Body of pancreas (tissue), 4 donors: ENCODE results near the gene TNXB. TPM values are rescaled to one million over a fixed set of nuclear protein-coding genes. Genes with fewer than 3 reads are reported as not detected.

Source experiments
- ATAC-seq: fragments of 150-250 bp; one replicate; pipeline ENCODE4 v1.9.1; 2016
- DNase-seq, 4 donors: peaks; one replicate each; pipeline ENCODE4 v3.0.0-alpha.2; 2019
- H3K27ac ChIP-seq, 4 donors: fragments of 200-600 bp; sonication (generic); 1 replicate in 3 of 4; 2 replicates in 1 of 4; pipeline versions ENCODE4 v1.5.1 to v1.6.1; 2016 to 2019; ENCODE audit warnings: mild to moderate bottlenecking in 1 of 4, mixed read lengths in 1 of 4, moderate library complexity in 1 of 4
- H3K27me3 ChIP-seq, 2 donors: fragments of 200-600 bp; sonication (generic); one replicate each; pipeline ENCODE4 v1.6.0; 2016; ENCODE audit warnings: mild to moderate bottlenecking in 1 of 2
- H3K36me3 ChIP-seq, 2 donors: fragments of 200-600 bp; sonication (generic); replicated peaks in 1 of 2; 2 replicates each; pipeline ENCODE4 v1.5.1; 2016; ENCODE audit warnings: low read depth in 2 of 2; ENCODE audit not compliant: insufficient read depth in 1 of 2
- H3K4me1 ChIP-seq: fragments of 200-600 bp; sonication (generic); one replicate; pipeline ENCODE4 v1.6.0; 2016
- H3K4me3 ChIP-seq, 2 donors: fragments of 200-600 bp; sonication (generic); 1 replicate in 1 of 2; 2 replicates in 1 of 2; pipeline ENCODE4 v1.5.1; 2016 to 2019
- H3K9me3 ChIP-seq, 3 donors: fragments of 200-600 bp; sonication (generic); 1 replicate in 2 of 3; 2 replicates in 1 of 3; pipeline ENCODE4 v1.5.1; 2016
- POLR2A ChIP-seq, 3 donors: fragments of 450-650 bp; IDR thresholded peaks; one replicate each; pipeline ENCODE4 v1.6.1; 2016; ENCODE audit warnings: antibody characterized with exemption in 3 of 3, mild to moderate bottlenecking in 2 of 3
- WGBS, 2 donors: methylation state at CpG; one replicate each; pipeline ENCODE4 v1.1.5; 2017; 5-methylcytosine and 5-hydroxymethylcytosine counted together
- intact Hi-C: fragments of 100-400 bp; cut with DNase I; formaldehyde crosslinking; loops from one replicate; pipeline ENCODE4 v1.15.1; 2023
- total RNA-seq, 2 donors: library from RNA; depleted of rRNA; stranded (reverse); fragments of >200 nt; gene quantifications; one replicate each; pipeline ENCODE4 v1.1.0, GENCODE V29; 2016
- TF ChIP-seq, protein P1 (sequence below), 7 experiments: fragments of 450-650 bp in 4 of 7; fragments of 200-600 bp in 3 of 7; sonication (generic) in 3 of 7; IDR thresholded peaks; one replicate each; pipeline ENCODE4 v1.5.1; 2016 to 2019; ENCODE audit warnings: antibody characterized with exemption in 7 of 7

The TNXB gene
- total RNA-seq, 2 donors from 2014 or later: 24.9 to 36.6 TPM

GRCh38 chr6:32153564-32154513 is 44.7 kb upstream of the TNXB start, which contains the start of gene PPT2:
Gene PPT2, plus strand, starts transcription at chr6:32154141. Its CDS starts 454 bp downstream, at chr6:32154595.
- intact Hi-C loops: no loop called here
- 2 to 3% methylated on average over 18 to 52 of the region's 52 CpGs for WGBS, 2 donors
- TF ChIP-seq POLR2A (IDR thresholded peaks at IDR 0.05): peak in 1 of 3 donors; percentile 16
- TF ChIP-seq, protein P1, sequence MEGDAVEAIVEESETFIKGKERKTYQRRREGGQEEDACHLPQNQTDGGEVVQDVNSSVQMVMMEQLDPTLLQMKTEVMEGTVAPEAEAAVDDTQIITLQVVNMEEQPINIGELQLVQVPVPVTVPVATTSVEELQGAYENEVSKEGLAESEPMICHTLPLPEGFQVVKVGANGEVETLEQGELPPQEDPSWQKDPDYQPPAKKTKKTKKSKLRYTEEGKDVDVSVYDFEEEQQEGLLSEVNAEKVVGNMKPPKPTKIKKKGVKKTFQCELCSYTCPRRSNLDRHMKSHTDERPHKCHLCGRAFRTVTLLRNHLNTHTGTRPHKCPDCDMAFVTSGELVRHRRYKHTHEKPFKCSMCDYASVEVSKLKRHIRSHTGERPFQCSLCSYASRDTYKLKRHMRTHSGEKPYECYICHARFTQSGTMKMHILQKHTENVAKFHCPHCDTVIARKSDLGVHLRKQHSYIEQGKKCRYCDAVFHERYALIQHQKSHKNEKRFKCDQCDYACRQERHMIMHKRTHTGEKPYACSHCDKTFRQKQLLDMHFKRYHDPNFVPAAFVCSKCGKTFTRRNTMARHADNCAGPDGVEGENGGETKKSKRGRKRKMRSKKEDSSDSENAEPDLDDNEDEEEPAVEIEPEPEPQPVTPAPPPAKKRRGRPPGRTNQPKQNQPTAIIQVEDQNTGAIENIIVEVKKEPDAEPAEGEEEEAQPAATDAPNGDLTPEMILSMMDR (IDR thresholded peaks at IDR 0.05): peak in 4 of 7 experiments; percentile 7 to 32 (median 28)
- Histone ChIP-seq H3K9me3 (no peaks in the 10 kb centered on the region), H3K4me1 (peaks cover 29% of the 10 kb centered on the region), H3K27ac (peak within 1 kb of the TSS; percentile 35 to 90 (median 77)), H3K4me3 (peak within 1 kb of the TSS; percentile 72), H3K36me3 (no peaks in the 10 kb centered on the region), H3K27me3 (peaks cover 0 to under 1% of the 10 kb centered on the region in 2 donors)
- DNase-seq (peak; percentile 77 to 90 (median 82)), ATAC-seq (peak; percentile 81)

DNA sequence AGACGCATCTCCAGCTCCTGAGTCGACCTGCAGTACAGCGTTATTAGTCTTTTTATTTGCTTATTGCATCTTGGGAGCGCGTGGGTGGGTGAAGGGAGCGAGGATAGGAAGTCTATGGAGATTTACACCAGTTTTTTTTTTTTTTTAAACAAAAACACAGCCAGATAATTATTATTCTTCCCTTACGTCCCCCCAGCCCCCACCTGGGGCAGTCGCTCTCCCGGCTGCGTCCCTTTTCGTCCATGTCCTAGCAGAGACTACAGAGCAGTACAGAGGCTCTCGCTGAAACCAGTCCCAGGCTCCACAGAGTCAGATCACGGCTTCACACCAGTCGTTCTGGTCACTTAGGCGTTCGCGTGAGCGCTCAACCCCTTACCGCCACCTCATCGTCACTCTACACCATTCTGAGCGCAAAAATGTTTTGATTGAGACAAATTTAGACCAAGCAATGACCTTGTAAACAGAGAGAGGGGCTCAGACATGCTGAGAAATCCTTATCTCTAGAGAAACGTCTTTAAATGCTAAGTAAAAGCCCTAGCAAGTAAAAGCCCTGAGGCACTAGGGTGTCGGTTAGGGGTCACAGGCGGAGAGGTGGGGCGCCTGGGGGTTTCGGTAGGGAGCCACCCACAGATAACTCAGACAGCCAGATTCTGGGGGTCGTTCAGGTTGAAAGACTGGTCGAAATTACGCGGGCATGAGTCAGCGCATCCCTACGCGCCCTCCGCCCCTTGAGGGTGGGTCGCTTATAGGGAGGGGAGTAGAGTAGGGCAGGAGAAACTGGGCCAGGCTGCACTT is 43.8 kb upstream of the TNXB start:
- Histone ChIP-seq H3K9me3 (no peaks in the 10 kb centered on the region), H3K4me3 (peak overlapping the region in 1 of 2 donors; percentile 72), H3K36me3 (no peaks in the 10 kb centered on the region), H3K4me1 (peaks cover 38% of the 10 kb centered on the region), H3K27ac (peak overlapping the region; percentile 35 to 90 (median 77)), H3K27me3 (peaks cover 0 to 8% of the 10 kb centered on the region in 2 donors)
- no peak for ATAC-seq
- 38 to 50% methylated on average over 35 of the region's 35 CpGs for WGBS, 2 donors
- intact Hi-C loops: no loop called here
- TF ChIP-seq, protein P1 (IDR thresholded peaks at IDR 0.05): no peak
- TF ChIP-seq POLR2A (IDR thresholded peaks at IDR 0.05): no peak
- no peak for DNase-seq

DNA sequence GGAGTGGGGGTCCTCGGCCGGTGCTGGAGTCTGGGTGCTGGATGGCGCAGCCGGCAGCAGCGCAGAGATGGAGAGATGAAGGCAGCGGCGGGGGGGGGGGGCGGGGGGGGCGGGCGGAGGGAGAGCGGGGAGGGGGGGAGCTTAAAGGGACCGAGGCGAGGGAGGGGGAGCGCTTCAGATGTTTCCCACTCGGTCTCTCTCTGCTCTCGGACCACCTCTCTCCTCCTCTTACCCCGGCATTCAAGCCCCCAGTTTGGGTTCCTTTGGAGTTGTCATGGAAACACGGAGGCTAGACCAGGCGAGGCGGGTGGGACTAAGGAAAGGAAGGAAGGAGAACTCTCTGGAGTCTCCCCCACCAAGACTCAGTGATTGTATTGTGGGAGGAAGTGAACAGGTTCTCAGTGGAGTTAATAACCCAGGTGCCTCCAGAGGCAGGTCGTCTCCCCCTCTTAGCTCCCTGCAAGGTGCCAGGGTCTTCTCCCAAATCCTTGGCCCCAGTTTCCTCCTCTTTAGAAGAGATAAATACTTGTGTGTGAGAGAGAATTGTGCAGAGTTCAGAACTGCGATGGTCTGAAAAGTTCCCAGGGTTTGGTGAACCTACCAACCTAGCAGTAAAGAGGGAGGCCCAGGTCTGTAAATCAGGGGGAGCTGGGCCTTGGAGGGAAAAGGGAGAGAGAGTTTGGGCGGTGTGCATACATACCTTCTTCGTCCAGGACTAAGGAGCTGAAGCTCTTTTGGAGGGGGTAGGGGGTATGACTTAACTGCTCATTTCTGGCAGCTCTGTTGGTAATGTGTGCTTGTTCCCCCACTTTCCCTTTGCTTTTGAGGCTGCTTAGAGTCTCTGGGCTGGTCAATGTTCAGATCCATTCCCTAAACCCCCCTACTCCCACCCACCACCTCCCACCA is 43.0 kb upstream of the TNXB start, which contains the start of gene PRRT1:
PRRT1 (minus strand) TSS at position 77 of the 906 bp plus-strand sequence. CDS start 112 bp downstream, outside the sequence.
- peak within 1 kb of the TSS in 2 of 4 donors; percentile 1 to 90 for H3K27ac ChIP-seq
- peaks cover 39% of the 10 kb centered on the region for H3K4me1 ChIP-seq
- no peaks in the 10 kb centered on the region for H3K36me3 ChIP-seq
- H3K4me3 ChIP-seq: no peak within 1 kb of the TSS
- ATAC-seq (no peak), DNase-seq (no peak)
- peaks cover 0 to 8% of the 10 kb centered on the region in 2 donors for H3K27me3 ChIP-seq
- H3K9me3 ChIP-seq: no peaks in the 10 kb centered on the region
- intact Hi-C loops: no loop called here
- WGBS, 2 donors: 42 to 44% methylated on average over 13 to 19 of the region's 24 CpGs
- no peak for TF ChIP-seq POLR2A (IDR thresholded peaks at IDR 0.05)
- TF ChIP-seq, protein P1 (IDR thresholded peaks at IDR 0.05): no peak

- Histone ChIP-seq H3K9me3 (no peaks in the 10 kb centered on the region), H3K27ac (no peak overlapping the region), H3K4me1 (peaks cover 39% of the 10 kb centered on the region), H3K27me3 (peaks cover 0 to 8% of the 10 kb centered on the region in 2 donors), H3K4me3 (no peak overlapping the region), H3K36me3 (no peaks in the 10 kb centered on the region)
- no peak for TF ChIP-seq POLR2A (IDR thresholded peaks at IDR 0.05)
- TF ChIP-seq, protein P1 (IDR thresholded peaks at IDR 0.05): no peak
- DNase-seq: no peak
- WGBS, 2 donors: 44 to 62% methylated on average over 8 of the region's 8 CpGs
- intact Hi-C loops: no loop called here
- no peak for ATAC-seq
Measured at GRCh38 chr6:32151181-32151862, 42.2 kb upstream of the TNXB start.
